Cardiac muscle cell (in vitro differentiated cells and primary cell): ENCODE data around the gene TLL2. TPM values are rescaled to one million over a fixed set of nuclear protein-coding genes. Genes with fewer than 3 reads are reported as not detected.

ENCODE experiments used
- DNase-seq, 2 donors: peaks; one replicate each; pipeline versions ENCODE4 v3.0.0 to v3.0.0-alpha.2; 2010 to 2017; ENCODE audit warnings: low read depth in 1 of 2, low spot score in 1 of 2
- H3K27ac ChIP-seq: fragments of 200-600 bp; sonication (generic); 2 replicates; pipeline ENCODE4 v1.5.1; 2016
- H3K27me3 ChIP-seq: fragments of 200-600 bp; sonication (generic); 2 replicates; pipeline ENCODE4 v1.6.0; 2016; ENCODE audit warnings: control low read depth
- H3K36me3 ChIP-seq: fragments of 200-600 bp; sonication (generic); 2 replicates; pipeline ENCODE4 v1.5.1; 2016; ENCODE audit warnings: control low read depth
- H3K4me1 ChIP-seq: fragments of 200-600 bp; sonication (generic); 2 replicates; pipeline ENCODE4 v1.8.1; 2017; ENCODE audit warnings: low read depth, mild to moderate bottlenecking, mixed run types
- H3K4me3 ChIP-seq: fragments of 200-600 bp; sonication (generic); 2 replicates; pipeline ENCODE4 v1.5.1; 2016; ENCODE audit warnings: mild to moderate bottlenecking
- H3K9me3 ChIP-seq: fragments of 200-600 bp; sonication (generic); 2 replicates; pipeline ENCODE4 v1.5.1; 2017; ENCODE audit warnings: low read depth, mild to moderate bottlenecking, control low read depth
- polyA plus RNA-seq: library from polyadenylated mRNA; unstranded; fragments of >200 nt; fragmentation: Nextera tagmentation; extraction: Ambion mirVana; gene quantifications from 2 replicates; pipeline ENCODE4 v1.2.1, GENCODE V29; 2016
- total RNA-seq: library from RNA; depleted of rRNA; stranded (reverse); fragments of >200 nt; gene quantifications from 2 replicates; pipeline ENCODE4 v1.2.3, GENCODE V29; 2016
- TF ChIP-seq, protein P1 (sequence below): IDR thresholded peaks from 2 replicates; pipeline ENCODE4 v1.5.1; 2012; ENCODE audit warnings: low read depth, mild to moderate bottlenecking, low read length

Gene TLL2
- total and polyA plus RNA-seq, 2 experiments from 2014 or later = 0.15 to 0.55 TPM

DNA sequence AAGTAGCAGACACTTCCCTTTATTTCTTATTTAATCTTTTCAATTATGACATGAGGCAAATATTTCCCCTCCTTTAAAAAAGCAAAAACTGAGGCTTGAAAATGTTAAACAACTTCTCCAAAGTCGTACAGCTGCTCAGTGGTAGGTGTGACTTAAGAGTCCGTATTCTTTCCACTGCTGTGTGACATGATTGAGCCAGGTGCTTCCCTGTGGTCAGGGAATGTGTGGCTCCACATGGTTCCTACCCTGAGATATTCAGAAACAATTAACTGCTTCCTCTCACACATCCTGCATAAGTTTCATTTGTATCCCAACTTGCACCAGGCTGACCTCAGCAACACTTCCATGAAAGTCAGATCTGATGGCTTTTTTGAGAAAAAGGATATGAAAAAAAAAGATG, 168.5 kb downstream of the TLL2 start:
- H3K9me3 ChIP-seq = no peaks in the 10 kb centered on the region
- H3K4me1 ChIP-seq = no peaks in the 10 kb centered on the region
- TF ChIP-seq, protein P1, sequence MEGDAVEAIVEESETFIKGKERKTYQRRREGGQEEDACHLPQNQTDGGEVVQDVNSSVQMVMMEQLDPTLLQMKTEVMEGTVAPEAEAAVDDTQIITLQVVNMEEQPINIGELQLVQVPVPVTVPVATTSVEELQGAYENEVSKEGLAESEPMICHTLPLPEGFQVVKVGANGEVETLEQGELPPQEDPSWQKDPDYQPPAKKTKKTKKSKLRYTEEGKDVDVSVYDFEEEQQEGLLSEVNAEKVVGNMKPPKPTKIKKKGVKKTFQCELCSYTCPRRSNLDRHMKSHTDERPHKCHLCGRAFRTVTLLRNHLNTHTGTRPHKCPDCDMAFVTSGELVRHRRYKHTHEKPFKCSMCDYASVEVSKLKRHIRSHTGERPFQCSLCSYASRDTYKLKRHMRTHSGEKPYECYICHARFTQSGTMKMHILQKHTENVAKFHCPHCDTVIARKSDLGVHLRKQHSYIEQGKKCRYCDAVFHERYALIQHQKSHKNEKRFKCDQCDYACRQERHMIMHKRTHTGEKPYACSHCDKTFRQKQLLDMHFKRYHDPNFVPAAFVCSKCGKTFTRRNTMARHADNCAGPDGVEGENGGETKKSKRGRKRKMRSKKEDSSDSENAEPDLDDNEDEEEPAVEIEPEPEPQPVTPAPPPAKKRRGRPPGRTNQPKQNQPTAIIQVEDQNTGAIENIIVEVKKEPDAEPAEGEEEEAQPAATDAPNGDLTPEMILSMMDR = no peak
- H3K36me3 ChIP-seq = no peaks in the 10 kb centered on the region
- H3K27me3 ChIP-seq = no peaks in the 10 kb centered on the region
- no peak for DNase-seq
- H3K4me3 ChIP-seq = no peak overlapping the region
- no peak overlapping the region for H3K27ac ChIP-seq

DNA sequence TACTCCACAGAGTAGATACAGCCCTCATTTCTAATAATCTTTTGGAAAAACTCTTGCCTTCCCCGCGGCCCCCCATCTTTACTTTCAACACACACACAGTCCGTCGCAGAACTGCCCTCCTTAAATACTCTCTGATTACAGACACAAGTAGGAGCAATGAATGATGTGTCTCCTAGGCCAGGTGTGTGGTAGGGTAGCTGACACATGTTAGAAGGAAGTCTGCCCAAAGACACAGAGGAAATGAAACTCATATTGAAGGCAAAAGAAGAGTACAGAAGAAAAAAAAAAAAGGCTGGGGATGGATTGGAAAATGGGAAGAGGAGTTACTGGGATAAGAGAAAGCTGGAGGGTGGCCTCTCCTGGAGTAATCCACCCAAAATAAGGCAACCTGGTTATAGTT, 169.5 kb downstream of the TLL2 start:
- Histone ChIP-seq H3K4me1 (peaks cover 9% of the 10 kb centered on the region), H3K27me3 (no peaks in the 10 kb centered on the region), H3K9me3 (no peaks in the 10 kb centered on the region), H3K36me3 (no peaks in the 10 kb centered on the region), H3K4me3 (no peak overlapping the region), H3K27ac (no peak overlapping the region)
- TF ChIP-seq, protein P1 = no peak
- DNase-seq = no peak

DNA sequence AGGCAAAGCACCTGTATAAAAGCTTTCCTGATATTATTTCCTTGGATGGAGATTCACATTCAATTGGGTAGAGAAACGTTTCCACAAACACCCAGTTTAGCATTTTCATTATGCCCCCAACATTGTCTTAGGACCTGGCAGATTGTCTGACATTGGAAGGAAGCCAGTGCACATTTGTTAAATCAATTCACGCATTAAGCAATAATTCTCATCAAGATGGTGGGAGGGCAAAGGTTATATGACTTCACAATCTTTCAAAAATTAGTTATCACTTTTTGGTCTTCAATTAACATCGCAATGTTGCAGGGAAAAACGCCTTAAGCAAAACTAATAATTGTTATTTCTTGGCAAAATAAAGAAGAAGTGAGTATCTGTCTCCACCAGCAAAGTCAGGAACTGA, 171.3 kb downstream of the TLL2 start:
- TF ChIP-seq, protein P1 = no peak
- H3K9me3 ChIP-seq = no peaks in the 10 kb centered on the region
- no peak for DNase-seq
- peaks cover 10% of the 10 kb centered on the region for H3K4me1 ChIP-seq
- no peaks in the 10 kb centered on the region for H3K27me3 ChIP-seq
- no peak overlapping the region for H3K27ac ChIP-seq
- no peak overlapping the region for H3K4me3 ChIP-seq
- H3K36me3 ChIP-seq = no peaks in the 10 kb centered on the region

DNA sequence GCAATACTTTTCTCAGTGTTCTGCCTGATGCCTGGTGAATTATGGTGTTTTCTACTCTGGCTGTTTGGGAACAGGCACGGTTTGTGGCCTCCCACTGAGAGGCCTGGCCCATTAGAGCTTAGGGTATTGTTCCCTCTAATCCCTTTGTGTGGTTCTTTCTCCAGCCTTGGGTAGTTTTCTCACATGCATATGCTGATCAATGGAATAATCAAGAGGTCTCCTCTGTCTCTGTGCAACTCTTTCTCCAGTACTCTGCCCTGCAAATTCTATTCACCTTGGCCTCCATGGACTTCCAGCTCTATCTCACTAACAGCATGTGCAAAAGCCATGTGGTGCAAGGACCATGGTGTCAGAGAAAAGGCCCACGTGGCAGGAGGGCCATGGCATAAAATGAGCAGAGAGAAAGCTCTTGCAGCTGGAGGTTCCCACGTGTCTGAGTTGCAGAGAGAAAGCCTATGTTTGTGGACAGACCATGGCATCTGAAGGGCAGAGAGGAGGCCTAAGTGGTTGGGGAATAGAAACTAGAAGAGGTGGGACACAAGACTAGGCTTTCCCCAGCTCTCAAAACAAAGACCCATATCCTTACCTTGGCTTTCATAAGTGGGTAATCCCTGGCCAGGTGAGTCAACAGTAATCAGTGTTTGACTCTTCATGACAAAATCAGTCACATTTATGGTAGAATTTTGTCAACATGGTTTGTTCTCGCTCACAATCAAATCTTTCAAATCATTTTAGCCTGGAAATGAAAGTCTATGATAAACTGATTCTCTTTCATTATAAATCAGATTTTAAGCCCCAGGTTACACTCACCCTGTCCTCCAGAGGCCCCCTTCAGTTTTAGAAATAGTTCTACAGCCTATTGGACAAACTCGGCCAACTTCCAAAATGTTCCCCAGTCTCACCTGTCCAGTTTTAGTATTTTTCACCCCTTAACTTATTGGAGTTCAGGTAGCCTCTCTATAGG, 172.2 kb downstream of the TLL2 start:
- Histone ChIP-seq H3K9me3 (no peaks in the 10 kb centered on the region), H3K36me3 (no peaks in the 10 kb centered on the region), H3K4me3 (no peak overlapping the region), H3K27me3 (no peaks in the 10 kb centered on the region), H3K27ac (no peak overlapping the region), H3K4me1 (peaks cover 10% of the 10 kb centered on the region)
- DNase-seq = no peak
- TF ChIP-seq, protein P1 = no peak

DNA sequence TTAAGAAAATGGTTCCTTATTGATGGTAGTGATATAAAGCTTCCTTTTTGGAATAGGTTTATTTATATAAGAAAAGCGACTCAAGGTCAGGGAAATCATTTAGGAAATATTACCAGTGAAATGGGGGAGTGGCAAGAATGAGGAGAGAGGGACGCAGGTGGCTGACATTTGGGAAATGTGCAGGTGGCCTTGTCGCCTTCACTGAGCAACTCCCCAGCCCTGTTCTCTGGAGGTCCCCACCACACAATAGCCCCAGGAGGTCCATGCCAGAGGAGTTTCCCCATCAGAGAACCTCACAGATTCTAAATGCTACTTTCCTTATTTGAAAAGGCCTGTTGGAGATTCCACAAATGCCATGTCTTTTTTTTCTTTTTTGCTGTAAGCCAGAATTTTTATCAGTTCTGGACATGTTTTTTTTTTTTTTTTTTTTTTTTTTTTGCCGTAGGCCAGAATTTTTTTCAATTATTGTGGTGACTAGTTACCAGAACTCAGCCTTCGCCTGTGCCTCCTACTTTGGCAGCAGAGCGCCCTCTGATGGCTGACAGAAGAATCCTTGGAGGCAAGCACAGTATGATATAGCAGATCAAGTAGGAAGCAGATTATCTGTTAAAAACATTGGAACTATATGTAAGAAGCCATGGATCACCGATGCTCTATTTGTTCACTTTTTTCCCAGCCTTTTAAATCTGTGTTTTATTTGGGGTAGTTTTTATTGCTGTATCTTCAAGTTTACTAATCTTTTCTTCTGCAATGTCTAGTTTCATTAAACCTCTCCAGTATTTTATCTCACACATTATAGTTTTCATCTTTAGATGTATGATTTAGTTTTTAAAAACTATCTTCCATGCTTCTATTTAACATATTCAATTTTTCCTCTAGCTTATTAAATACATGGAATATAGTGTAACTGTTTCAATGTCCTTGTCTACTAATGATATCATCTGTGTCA, 173.5 kb downstream of the TLL2 start:
- H3K4me3 ChIP-seq = no peak overlapping the region
- H3K4me1 ChIP-seq = peaks cover 10% of the 10 kb centered on the region
- no peaks in the 10 kb centered on the region for H3K27me3 ChIP-seq
- H3K36me3 ChIP-seq = no peaks in the 10 kb centered on the region
- TF ChIP-seq, protein P1 = peak; percentile 88
- H3K27ac ChIP-seq = no peak overlapping the region
- no peaks in the 10 kb centered on the region for H3K9me3 ChIP-seq
- peak; percentile 81 to 86 for DNase-seq
